K562 (cell line): ENCODE results near the gene EEF2K.

ENCODE experiments used
- CTCF ChIP-seq, 3 experiments: IDR thresholded peaks in 2 of 3; conservative IDR thresholded peaks in 1 of 3; 2 replicates each; pipeline ENCODE4 v1.5.1; 2011 to 2012; ENCODE audit warnings: low read length in 3 of 3, mild to moderate bottlenecking in 3 of 3, control low read depth in 2 of 3, improper control_type of control experiment in 1 of 3, inconsistent platforms in 1 of 3, low read depth in 1 of 3, mixed read lengths in 1 of 3, moderate library complexity in 1 of 3; ENCODE audit not compliant: insufficient read depth in 2 of 3
- EP300 ChIP-seq: IDR thresholded peaks from 2 replicates; pipeline ENCODE4 v1.6.1; 2012; ENCODE audit warnings: low read length, improper control_type of control experiment
- FOXA1 ChIP-seq: fragments of 450-650 bp; IDR thresholded peaks from 2 replicates; pipeline ENCODE4 v1.6.1; 2016; ENCODE audit warnings: mild to moderate bottlenecking, borderline replicate concordance
- MAFK ChIP-seq: IDR thresholded peaks from 2 replicates; pipeline ENCODE4 v1.6.1; 2011; ENCODE audit warnings: low read length, improper control_type of control experiment
- MTA3 ChIP-seq: fragments of 450-650 bp; formaldehyde crosslinking; IDR thresholded peaks from 2 replicates; pipeline ENCODE4 v1.6.1; 2017; ENCODE audit warnings: mild to moderate bottlenecking, borderline replicate concordance
- RAD21 ChIP-seq, 2 experiments: fragments of 250-450 bp in 1 of 2; fragments of 450-650 bp in 1 of 2; sonication (Bioruptor Pico) in 1 of 2; formaldehyde crosslinking in 1 of 2; IDR thresholded peaks in 1 of 2; conservative IDR thresholded peaks in 1 of 2; 2 replicates each; pipeline versions ENCODE4 v1.4.0 to v1.8.0; 2020 to 2022; ENCODE audit warnings: mild to moderate bottlenecking in 2 of 2, moderate library complexity in 1 of 2
- SNIP1 ChIP-seq: fragments of 450-650 bp; IDR thresholded peaks from 2 replicates; pipeline ENCODE4 v1.7.1; 2017; ENCODE audit warnings: low read depth, mild to moderate bottlenecking
- TAF1 ChIP-seq: IDR thresholded peaks from 2 replicates; pipeline ENCODE4 v1.6.1; 2011; ENCODE audit warnings: mild to moderate bottlenecking, low read length, moderate library complexity; ENCODE audit not compliant: insufficient read depth, control insufficient read depth, severe bottlenecking; ENCODE audit errors: extremely low read depth
- TCF15 ChIP-seq: fragments of 250-450 bp; sonication (Bioruptor Pico); IDR thresholded peaks from 2 replicates; pipeline ENCODE4 v1.8.0; 2022; ENCODE audit warnings: moderate library complexity, mild to moderate bottlenecking, inconsistent platforms
- WHSC1 ChIP-seq: IDR thresholded peaks from one replicate; pipeline ENCODE4 v1.6.1; 2012; ENCODE audit warnings: low read length, control low read depth, inconsistent platforms
- YY1 ChIP-seq, 3 experiments: IDR thresholded peaks; 2 replicates each; pipeline ENCODE4 v1.6.1; 2011; ENCODE audit warnings: low read length in 2 of 3, mild to moderate bottlenecking in 2 of 3, moderate library complexity in 2 of 3, borderline replicate concordance in 1 of 3, control low read depth in 1 of 3, low read depth in 1 of 3; ENCODE audit not compliant: insufficient read depth in 3 of 3, insufficient replicate concordance in 2 of 3, control insufficient read depth in 1 of 3, insufficient read length in 1 of 3; ENCODE audit errors: extremely low read depth in 1 of 3
- ZNF274 ChIP-seq: IDR thresholded peaks from 2 replicates; pipeline ENCODE4 v1.6.1; 2011; ENCODE audit warnings: low read depth, mild to moderate bottlenecking, low read length, moderate library complexity, borderline replicate concordance

- TF ChIP-seq MAFK (no peak), MTA3 (no peak), CTCF (IDR thresholded peaks at IDR 0.05 in 2 of 3, conservative IDR thresholded peaks at IDR 0.05 in 1 of 3; ENCODE audit: insufficient read depth in 2 of 3, low read depth in 1 of 3, low read length in 3 of 3) (no peak), SNIP1 (no peak), RAD21 (CRISPR knock-in tag; conservative IDR thresholded peaks at IDR 0.05 in 1 of 2, IDR thresholded peaks at IDR 0.05 in 1 of 2) (no peak), WHSC1 (no peak), FOXA1 (no peak), TCF15 (CRISPR knock-in tag) (no peak), TAF1 (no peak), EP300 (no peak), YY1 (IDR thresholded peaks at IDR 0.05; ENCODE audit: borderline replicate concordance in 1 of 3, control insufficient read depth in 1 of 3, extremely low read depth in 1 of 3, insufficient read depth in 3 of 3, insufficient read length in 1 of 3, insufficient replicate concordance in 2 of 3, low read depth in 1 of 3, low read length in 2 of 3) (no peak), ZNF274 (no peak)
These were observed 24.7 kb upstream of the EEF2K start for GRCh38 chr16:22181426-22181825.
